Karpas-422 (cell line): ENCODE results near the gene COL2A1. TPM values are rescaled to one million over a fixed set of nuclear protein-coding genes. Genes with fewer than 3 reads are reported as not detected.

Experiments
- DNase-seq: peaks from one replicate; pipeline ENCODE4 v3.0.0-alpha.2; 2015
- H2AFZ ChIP-seq: fragments of 200-600 bp; sonication (generic); 2 replicates; pipeline ENCODE4 v1.6.1; 2014; ENCODE audit warnings: antibody characterized with exemption, low read length, mixed read lengths
- H3K27ac ChIP-seq: fragments of 200-600 bp; sonication (generic); 2 replicates; pipeline ENCODE4 v1.5.1; 2014; ENCODE audit warnings: mild to moderate bottlenecking, low read length, moderate library complexity
- H3K27me3 ChIP-seq: fragments of 200-600 bp; sonication (generic); 2 replicates; pipeline ENCODE4 v1.6.1; 2014; ENCODE audit warnings: low read length, mixed read lengths
- H3K36me3 ChIP-seq: fragments of 200-600 bp; sonication (generic); 2 replicates; pipeline ENCODE4 v1.6.1; 2014; ENCODE audit warnings: low read length, mixed read lengths; ENCODE audit not compliant: insufficient read depth
- H3K4me1 ChIP-seq: fragments of 200-600 bp; sonication (generic); 2 replicates; pipeline ENCODE4 v1.6.1; 2014; ENCODE audit warnings: mild to moderate bottlenecking, low read length, mixed read lengths
- H3K4me2 ChIP-seq: fragments of 200-600 bp; sonication (generic); 2 replicates; pipeline ENCODE4 v1.6.1; 2014; ENCODE audit warnings: low read length, low read depth, mild to moderate bottlenecking; ENCODE audit not compliant: poor library complexity, severe bottlenecking
- H3K4me3 ChIP-seq: fragments of 200-600 bp; sonication (generic); 2 replicates; pipeline ENCODE4 v1.5.1; 2014; ENCODE audit warnings: mild to moderate bottlenecking, antibody characterized with exemption, low read length, mixed read lengths
- H3K79me2 ChIP-seq: fragments of 200-600 bp; sonication (generic); 2 replicates; pipeline ENCODE4 v1.6.1; 2014; ENCODE audit warnings: mild to moderate bottlenecking, low read length, mixed read lengths
- H3K9ac ChIP-seq: fragments of 200-600 bp; sonication (generic); 2 replicates; pipeline ENCODE4 v1.6.0; 2014; ENCODE audit warnings: low read length
- H3K9me2 ChIP-seq: fragments of 200-600 bp; sonication (generic), shearing (Covaris generic); replicated peaks from 2 replicates; pipeline ENCODE4 v1.6.0; 2014; ENCODE audit warnings: mild to moderate bottlenecking, low read length, moderate library complexity; ENCODE audit not compliant: insufficient read depth
- H3K9me3 ChIP-seq: fragments of 300-700, 200-600 bp; sonication (generic); 2 replicates; pipeline ENCODE4 v1.6.1; 2014; ENCODE audit warnings: low read length, mixed read lengths
- H4K20me1 ChIP-seq: fragments of 200-600 bp; sonication (generic); 2 replicates; pipeline ENCODE4 v1.6.1; 2014; ENCODE audit warnings: mild to moderate bottlenecking, antibody characterized with exemption, low read length, low read depth; ENCODE audit not compliant: insufficient read depth
- total RNA-seq: library from RNA; depleted of rRNA; stranded (reverse); fragments of >200 nt; shearing (Covaris generic); gene quantifications from 2 replicates; pipeline ENCODE4 v1.2.3, GENCODE V29; 2014; ENCODE audit warnings: low replicate concordance

COL2A1 gene
- total RNA-seq, 1 experiment from 2014 or later, result not detected

GRCh38 chr12:47954467-47955045, 49.7 kb downstream of the COL2A1 start:
- Histone ChIP-seq H2AFZ (no peak overlapping the region; the same call in 1 of the 2 replicates), H3K9ac (0 out of 2 replicates have a peak overlapping the region, but pooled peaks have one; percentile 4), H4K20me1 (no peaks in the 10 kb centered on the region), H3K79me2 (no peaks in the 10 kb centered on the region), H3K9me2 (no peaks in the 10 kb centered on the region), H3K4me1 (no peaks in the 10 kb centered on the region), H3K4me3 (no peak overlapping the region), H3K36me3 (no peaks in the 10 kb centered on the region), H3K9me3 (0 out of 2 replicates have a peak, but pooled peaks cover 3% of the 10 kb centered on the region), H3K27ac (no peak overlapping the region), H3K27me3 (no peaks in the 10 kb centered on the region), H3K4me2 (no peak overlapping the region)
- DNase-seq, result no peak

- Histone ChIP-seq H2AFZ (no peak overlapping the region), H3K79me2 (no peaks in the 10 kb centered on the region), H3K9me2 (no peaks in the 10 kb centered on the region), H3K4me3 (no peak overlapping the region), H3K9me3 (0 out of 2 replicates have a peak, but pooled peaks cover 3% of the 10 kb centered on the region), H3K9ac (no peak overlapping the region), H3K4me2 (no peak overlapping the region), H3K27ac (no peak overlapping the region), H4K20me1 (no peaks in the 10 kb centered on the region), H3K4me1 (no peaks in the 10 kb centered on the region), H3K36me3 (no peaks in the 10 kb centered on the region), H3K27me3 (no peaks in the 10 kb centered on the region)
- no peak for DNase-seq
Measured at GRCh38 chr12:47954058-47954457, 50.2 kb downstream of the COL2A1 start.

GRCh38 chr12:47950856-47951468, 53.3 kb downstream of the COL2A1 start:
- Histone ChIP-seq H2AFZ (no peak overlapping the region), H3K4me3 (no peak overlapping the region), H3K4me1 (no peaks in the 10 kb centered on the region), H3K36me3 (no peaks in the 10 kb centered on the region), H3K27me3 (no peaks in the 10 kb centered on the region), H3K9me3 (no peaks in the 10 kb centered on the region), H3K27ac (no peak overlapping the region), H3K79me2 (no peaks in the 10 kb centered on the region), H3K9ac (no peak overlapping the region), H4K20me1 (no peaks in the 10 kb centered on the region), H3K4me2 (no peak overlapping the region), H3K9me2 (no peaks in the 10 kb centered on the region)
- DNase-seq, result no peak

GRCh38 chr12:47949441-47950341, 54.6 kb downstream of the COL2A1 start:
- no peaks in the 10 kb centered on the region for H3K79me2 ChIP-seq
- no peak overlapping the region for H2AFZ ChIP-seq
- no peaks in the 10 kb centered on the region for H3K9me2 ChIP-seq
- H3K4me2 ChIP-seq, result no peak overlapping the region
- no peak overlapping the region for H3K9ac ChIP-seq
- H3K36me3 ChIP-seq, result no peaks in the 10 kb centered on the region
- H3K4me3 ChIP-seq, result no peak overlapping the region
- peak; percentile 77 for DNase-seq
- no peaks in the 10 kb centered on the region for H3K4me1 ChIP-seq
- H4K20me1 ChIP-seq, result no peaks in the 10 kb centered on the region
- no peaks in the 10 kb centered on the region for H3K9me3 ChIP-seq
- no peak overlapping the region for H3K27ac ChIP-seq
- H3K27me3 ChIP-seq, result no peaks in the 10 kb centered on the region

- H3K9me2 ChIP-seq, result no peaks in the 10 kb centered on the region
- no peaks in the 10 kb centered on the region for H3K79me2 ChIP-seq
- H2AFZ ChIP-seq, result no peak overlapping the region
- H3K4me2 ChIP-seq, result no peak overlapping the region
- H3K27me3 ChIP-seq, result no peaks in the 10 kb centered on the region; the same call in 1 of the 2 replicates
- H3K36me3 ChIP-seq, result no peaks in the 10 kb centered on the region
- H3K4me3 ChIP-seq, result no peak overlapping the region
- H3K27ac ChIP-seq, result no peak overlapping the region
- H3K4me1 ChIP-seq, result no peaks in the 10 kb centered on the region
- H4K20me1 ChIP-seq, result no peaks in the 10 kb centered on the region
- H3K9me3 ChIP-seq, result no peaks in the 10 kb centered on the region
- no peak for DNase-seq
- no peak overlapping the region for H3K9ac ChIP-seq
Measured at GRCh38 chr12:47947341-47947740, 56.9 kb downstream of the COL2A1 start.

- Histone ChIP-seq H3K4me2 (no peak overlapping the region), H3K9ac (no peak overlapping the region), H3K4me3 (no peak overlapping the region), H3K27ac (no peak overlapping the region), H3K9me3 (no peaks in the 10 kb centered on the region), H3K27me3 (no peaks in the 10 kb centered on the region; the same call in 1 of the 2 replicates), H3K79me2 (no peaks in the 10 kb centered on the region), H4K20me1 (no peaks in the 10 kb centered on the region), H3K9me2 (no peaks in the 10 kb centered on the region), H3K36me3 (no peaks in the 10 kb centered on the region), H3K4me1 (peaks cover 4% of the 10 kb centered on the region), H2AFZ (no peak overlapping the region)
- no peak for DNase-seq
Measured at GRCh38 chr12:47946413-47947323, 57.6 kb downstream of the COL2A1 start.

GRCh38 chr12:47945341-47945728, 58.9 kb downstream of the COL2A1 start:
- Histone ChIP-seq H3K36me3 (no peaks in the 10 kb centered on the region), H3K4me3 (no peak overlapping the region), H3K79me2 (no peaks in the 10 kb centered on the region), H3K4me1 (peaks cover 5% of the 10 kb centered on the region), H3K9me3 (no peaks in the 10 kb centered on the region), H3K27me3 (no peaks in the 10 kb centered on the region; the same call in 1 of the 2 replicates), H2AFZ (no peak overlapping the region), H3K9ac (no peak overlapping the region), H3K27ac (no peak overlapping the region), H3K9me2 (no peaks in the 10 kb centered on the region), H4K20me1 (no peaks in the 10 kb centered on the region), H3K4me2 (no peak overlapping the region)
- DNase-seq, result no peak
